GM18499 (cell line): ENCODE results near the gene CADM2.
"Not testable (repeated sequence)": the region's sequence is repeated elsewhere in the genome, so short reads cannot be mapped to it uniquely, and the experiment has no call there.

Experiments used
- ATAC-seq: cut with Tn5 transposase; IDR thresholded peaks from one replicate; pipeline ENCODE4 v1.9.1; 2021; ENCODE audit warnings: moderate number of reproducible peaks; ENCODE audit not compliant: insufficient read depth, unreplicated experiment

The CADM2 gene

GRCh38 chr3:85864896-85865295, 906.1 kb downstream of the CADM2 start:
- no peak for ATAC-seq

DNA sequence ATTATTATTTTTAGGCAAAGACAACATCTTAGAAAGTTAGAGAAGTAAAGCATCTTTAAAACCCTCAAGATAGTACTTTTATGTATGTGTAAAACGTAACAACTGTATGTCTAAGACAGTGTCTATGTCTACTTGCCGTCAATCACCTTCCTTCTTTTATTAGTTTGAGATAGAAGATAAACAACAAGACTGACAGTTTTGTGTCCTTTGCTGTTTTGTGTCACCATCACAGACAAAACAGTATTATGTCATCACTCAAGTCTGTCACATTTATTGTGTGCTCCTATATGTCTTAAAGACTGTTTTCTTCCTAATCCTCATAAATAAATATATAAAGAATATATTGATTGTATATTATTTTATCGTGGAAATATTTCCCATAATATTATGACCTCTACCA, 908.3 kb downstream of the CADM2 start:
- ATAC-seq: no peak

DNA sequence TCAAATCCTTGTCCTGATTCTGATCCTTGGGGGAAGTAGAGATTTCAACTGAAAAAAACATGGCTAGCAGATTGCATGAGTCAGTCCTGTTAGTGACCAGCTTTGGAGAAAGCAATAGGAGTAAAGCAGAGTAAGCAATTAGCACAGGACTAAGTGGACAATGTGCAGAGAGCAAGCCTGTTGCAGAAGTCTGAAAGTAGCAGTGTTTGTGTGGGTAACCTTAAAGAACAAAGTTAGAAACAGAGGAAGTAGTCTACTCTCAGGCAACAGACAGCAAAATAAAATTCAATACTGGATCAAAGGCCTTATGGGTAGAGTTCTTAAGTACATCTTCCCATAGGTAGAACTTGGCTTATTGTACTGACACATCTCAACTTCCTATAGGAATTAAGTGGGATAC, 916.8 kb downstream of the CADM2 start:
- ATAC-seq: no peak

DNA sequence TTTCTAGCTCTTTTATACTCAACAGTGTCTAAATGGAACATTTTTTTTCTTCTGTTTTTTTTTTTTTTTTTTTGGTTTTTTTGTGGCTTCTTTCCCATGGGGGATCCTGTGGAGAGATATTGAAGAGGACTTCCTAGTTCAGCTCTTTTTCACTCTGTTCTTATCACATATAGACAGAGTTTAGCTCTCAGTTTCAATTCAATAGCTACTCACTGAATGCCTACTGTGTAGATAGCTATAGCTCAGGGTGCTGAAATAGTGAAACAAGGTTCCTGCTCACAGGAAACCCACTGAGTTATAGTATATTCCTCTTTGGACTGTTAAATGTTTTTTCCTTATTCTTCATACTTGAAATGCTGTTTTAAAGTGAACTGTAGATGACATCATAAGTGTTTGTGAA, 918.8 kb downstream of the CADM2 start:
- no peak for ATAC-seq

DNA sequence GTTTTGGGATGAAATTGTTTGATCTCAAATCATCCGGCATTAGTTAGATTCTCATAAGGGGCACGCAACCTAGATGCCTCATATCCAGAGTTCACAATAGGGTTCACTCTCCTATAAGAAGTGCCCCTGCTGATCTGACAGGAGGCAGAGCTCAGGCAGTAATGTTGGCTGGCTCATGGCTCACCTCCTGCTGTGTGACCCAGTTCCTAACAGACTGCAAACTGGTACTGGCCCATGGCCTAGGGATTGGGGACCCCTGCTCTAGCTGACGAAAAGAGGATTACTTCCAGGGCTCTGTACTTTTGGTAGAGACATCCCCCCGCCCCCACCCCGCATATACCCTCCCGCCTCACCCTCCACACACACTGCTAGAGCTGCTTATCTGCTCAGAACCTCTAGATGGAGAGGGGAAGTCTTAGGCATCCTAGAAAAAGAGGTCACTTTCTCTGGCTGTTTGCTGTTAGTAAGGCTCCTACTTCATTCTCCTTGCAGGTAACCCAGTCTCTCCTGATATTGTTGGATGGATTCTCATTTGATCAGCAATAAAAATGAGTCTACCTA, 923.1 kb downstream of the CADM2 start:
- no peak for ATAC-seq

GRCh38 chr3:85890043-85890555, 931.3 kb downstream of the CADM2 start:
- ATAC-seq: no peak

GRCh38 chr3:85903434-85903833, 944.6 kb downstream of the CADM2 start:
- no peak for ATAC-seq

GRCh38 chr3:85912980-85913379, 954.2 kb downstream of the CADM2 start:
- ATAC-seq: no peak

GRCh38 chr3:85922374-85922773, 963.6 kb downstream of the CADM2 start:
- no peak for ATAC-seq

- no peak for ATAC-seq
Measured at GRCh38 chr3:85930718-85931117, 971.9 kb downstream of the CADM2 start.

DNA sequence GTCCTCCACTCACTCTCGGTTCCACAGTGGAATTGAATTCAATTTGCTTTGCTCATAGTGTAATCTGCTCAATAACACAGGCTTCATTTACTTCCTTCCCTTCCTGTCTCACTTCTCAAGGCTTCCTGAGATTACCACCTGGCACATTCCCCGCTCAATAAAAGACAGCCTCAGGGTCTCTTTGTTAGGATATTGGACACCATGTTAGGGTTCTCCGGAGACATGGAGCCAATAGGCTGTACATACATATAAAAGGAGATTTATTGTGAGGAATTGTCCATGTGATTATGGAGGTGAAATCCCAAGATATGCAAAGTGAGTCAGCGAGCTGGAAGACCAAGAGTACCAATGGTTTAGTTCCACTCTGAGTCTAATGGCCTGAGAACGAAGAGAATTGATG, 974.5 kb downstream of the CADM2 start:
- no peak for ATAC-seq

- ATAC-seq: no peak
Measured at GRCh38 chr3:85935171-85935570, 976.4 kb downstream of the CADM2 start.

GRCh38 chr3:85939074-85939482, 980.3 kb downstream of the CADM2 start:
- ATAC-seq: no peak

GRCh38 chr3:85950435-85950834, 991.6 kb downstream of the CADM2 start:
- ATAC-seq: no peak

DNA sequence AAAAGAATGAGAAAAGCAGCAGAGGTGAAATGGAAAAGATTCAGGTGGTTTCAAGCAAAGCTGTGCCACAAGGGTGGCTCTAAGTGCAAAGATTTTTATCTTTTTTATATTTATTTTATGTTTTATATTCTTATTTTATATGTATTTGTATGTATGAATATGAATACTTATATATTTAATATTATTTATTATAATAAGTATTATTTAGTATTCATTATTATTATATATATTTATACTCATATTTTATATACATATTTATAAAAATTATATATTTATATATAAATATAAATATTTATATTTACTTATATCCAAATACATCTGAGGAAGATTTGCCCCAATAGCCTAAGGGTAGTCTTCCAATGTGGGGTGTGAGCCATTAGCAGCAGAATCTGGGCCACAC, 1002.0 kb downstream of the CADM2 start:
- no peak for ATAC-seq

DNA sequence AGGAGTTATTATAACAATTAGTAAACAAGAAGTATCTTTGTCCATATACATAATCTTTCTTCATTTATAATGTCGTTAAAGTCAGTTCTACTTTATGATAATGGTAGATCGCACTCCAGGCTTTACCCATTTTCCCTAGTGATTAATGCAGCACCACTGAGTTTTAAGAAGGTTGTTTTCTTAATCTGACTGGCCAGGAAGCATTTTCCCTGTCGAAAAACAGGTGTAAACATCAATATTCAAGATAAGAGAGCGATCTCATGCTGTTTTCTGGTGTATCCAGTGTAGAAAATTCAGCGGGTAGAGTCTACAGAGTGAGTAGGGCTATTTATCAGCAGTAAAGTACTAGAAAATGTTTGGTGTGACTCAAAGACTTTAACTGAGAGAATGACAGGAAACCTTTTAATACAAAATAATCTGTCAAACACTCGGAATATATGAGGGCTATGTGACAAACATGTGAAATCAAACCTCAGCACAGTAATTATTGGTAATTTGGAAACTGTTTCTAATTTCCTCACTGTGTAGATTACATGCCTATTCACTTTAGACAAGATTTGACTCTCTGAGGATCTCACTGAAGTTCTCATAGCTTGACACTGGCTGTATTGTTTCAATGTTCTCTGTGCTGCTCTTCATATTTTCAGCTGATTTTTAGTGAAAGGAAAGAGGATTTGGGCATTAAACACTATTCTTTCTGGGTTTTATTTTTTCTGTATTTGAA, 1019.0 kb downstream of the CADM2 start:
- ATAC-seq: no peak

DNA sequence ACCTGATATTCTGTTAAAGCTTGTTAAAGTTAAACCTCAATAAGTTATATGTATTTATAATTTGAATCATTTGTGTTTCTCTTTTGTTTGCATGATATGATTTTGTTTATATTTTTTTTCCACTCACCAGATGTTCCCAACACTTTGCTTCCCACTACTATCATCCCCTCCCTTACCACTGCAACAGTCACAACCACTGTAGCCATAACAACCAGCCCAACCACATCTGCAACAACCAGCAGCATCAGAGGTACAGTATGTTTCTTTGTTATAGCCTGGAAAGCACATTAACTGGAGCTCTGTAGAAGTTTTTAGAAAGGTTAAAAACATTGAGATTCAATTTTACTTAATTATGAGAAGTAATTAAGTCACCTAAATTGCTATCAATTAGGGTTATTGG, 1020.2 kb downstream of the CADM2 start:
- ATAC-seq: no peak

DNA sequence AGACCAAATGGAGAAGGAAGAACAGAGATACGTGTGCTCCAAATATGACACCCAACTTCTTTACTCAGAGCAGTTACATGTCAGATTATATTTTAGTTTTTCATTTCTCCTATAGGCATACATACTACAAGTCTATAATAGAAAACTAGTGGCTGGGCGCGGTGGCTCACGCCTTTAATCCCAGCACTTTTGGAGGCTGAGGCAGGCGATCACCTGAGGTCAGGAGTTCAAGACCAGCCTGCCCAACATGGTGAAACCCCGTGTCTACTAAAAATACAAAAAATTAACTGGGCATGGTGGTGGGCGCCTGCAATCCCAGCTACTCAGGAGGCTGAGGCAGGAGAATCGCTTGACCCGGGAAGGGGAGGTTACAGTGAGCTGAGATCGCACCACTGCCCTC, 1030.8 kb downstream of the CADM2 start:
- ATAC-seq: not testable (repeated sequence)

- no peak for ATAC-seq
Measured at GRCh38 chr3:86029590-86029989, 1070.8 kb downstream of the CADM2 start.

DNA sequence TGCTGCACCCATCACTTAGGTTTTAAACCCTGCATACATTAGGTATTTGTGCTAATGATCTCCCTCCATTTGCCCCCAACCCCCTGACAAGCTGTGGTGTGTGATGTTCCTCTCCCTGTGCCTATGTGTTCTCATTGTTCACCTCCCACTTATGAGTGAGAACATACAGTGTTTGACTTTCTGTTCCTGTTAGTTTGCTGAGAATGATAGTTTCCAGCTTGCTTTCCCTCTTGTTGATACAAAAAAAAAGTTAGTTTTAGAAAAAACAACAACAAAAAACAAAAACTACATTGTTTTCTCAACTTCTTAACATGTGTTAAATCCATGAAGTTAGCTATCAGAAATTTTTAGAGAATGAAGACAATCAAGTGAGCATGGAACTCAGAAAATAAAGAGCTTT, 1079.1 kb downstream of the CADM2 start:
- ATAC-seq: no peak

- ATAC-seq: no peak
Measured at GRCh38 chr3:86046436-86047136, 1087.8 kb downstream of the CADM2 start.
